Hypothalamus (tissue), 51 donors: ENCODE results near the gene KCNV2.
"Not testable (repeated sequence)": the region's sequence is repeated elsewhere in the genome, so short reads cannot be mapped to it uniquely, and the experiment has no call there.

ENCODE experiments used
- DNase-seq, 51 donors: peaks; one replicate each; lab custom pipeline; 2025; lab: John Stamatoyannopoulos, UW

KCNV2 gene

DNA sequence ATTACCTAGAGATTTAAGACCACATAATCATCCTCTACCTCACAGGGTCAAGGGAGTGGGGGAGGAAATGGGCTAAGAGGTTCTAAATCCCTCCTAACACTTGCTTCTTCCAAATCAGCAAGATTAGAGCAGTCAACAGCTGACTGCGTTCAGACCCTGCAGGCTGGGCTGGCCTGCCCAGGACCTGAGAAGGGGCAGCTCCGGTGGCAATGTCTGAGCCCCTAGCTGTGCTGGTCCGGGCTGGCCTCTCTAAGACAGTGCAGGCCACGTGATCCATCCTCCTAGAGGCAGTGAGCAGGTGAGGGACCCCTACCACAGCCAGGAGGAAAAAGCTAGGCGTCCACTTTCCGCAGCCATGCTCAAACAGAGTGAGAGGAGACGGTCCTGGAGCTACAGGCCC is at the start of gene KCNV2:
TSS of gene KCNV2 (plus strand) at position 126 of the 400 bp plus-strand sequence. CDS start at position 356, 230 bp downstream.
- no peak for DNase-seq

DNA sequence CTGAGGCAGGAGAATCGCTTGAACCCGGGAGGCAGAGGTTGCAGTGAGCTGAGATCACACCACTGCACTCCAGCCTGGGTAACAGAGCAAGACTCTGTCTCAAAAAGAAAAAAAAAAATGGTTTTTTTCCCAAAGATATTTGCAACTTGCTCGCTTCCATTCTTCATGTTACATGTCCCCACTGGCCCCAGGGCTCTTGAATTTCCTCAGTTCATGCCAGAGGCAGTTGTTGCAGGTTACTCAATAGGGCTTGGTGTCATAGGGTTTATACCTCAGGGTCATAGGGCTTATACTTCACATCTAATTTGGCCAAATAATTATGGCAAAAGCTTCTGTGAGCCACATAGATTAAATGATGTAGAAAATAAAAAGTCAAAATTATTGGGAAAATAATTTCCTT is 44.1 kb upstream of the KCNV2 start:
- DNase-seq: no peak

DNA sequence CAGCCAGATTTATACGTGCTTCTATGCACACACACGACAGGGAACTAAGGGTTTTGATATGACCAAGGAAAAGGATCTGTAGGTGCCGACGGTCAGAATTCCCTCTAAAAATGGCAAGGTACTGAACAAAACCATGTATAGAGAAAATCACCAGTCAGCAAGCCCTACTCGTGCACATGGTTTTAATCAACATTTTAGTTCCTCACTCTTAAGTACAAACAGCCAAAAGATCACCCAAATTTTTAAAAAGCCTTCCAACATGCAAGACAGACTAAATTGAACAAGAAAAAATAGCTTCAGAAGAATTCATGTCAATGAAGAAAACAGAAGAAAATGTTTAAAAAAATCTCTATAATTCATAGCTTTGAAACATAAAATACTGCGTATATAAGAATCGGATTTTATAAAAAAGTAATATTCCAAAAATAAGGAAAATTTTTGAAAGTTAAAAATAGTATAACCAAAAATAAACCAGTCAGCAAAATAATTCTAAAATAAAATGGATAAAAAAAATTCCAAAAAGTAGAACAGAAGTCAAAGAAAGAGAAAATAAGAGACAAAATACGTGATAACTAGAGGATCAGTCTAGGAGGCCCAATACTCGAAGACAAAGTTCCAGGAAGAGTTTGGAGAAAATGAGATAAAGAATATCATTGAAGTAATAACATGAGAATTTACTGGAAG is 43.0 kb upstream of the KCNV2 start:
- DNase-seq: no peak

DNA sequence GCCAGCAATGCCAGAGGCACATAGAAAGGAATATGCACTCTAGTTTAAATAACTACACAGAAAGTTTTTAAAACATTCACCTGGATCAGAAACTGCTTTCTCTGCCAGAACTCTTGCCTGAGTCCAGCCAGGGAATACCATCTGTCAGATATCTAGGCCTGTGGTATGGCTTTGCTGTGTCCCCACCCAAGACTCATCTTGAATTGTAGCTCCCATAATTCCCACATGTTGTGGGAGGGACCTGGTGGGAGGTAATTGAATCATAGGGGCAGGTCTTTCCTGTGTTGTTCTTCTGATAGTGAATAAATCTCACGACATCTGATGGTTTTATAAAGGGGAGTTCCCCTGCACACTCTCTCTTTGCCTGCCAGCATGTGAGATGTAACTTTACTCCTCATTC is 41.5 kb upstream of the KCNV2 start:
- DNase-seq: no peak

DNA sequence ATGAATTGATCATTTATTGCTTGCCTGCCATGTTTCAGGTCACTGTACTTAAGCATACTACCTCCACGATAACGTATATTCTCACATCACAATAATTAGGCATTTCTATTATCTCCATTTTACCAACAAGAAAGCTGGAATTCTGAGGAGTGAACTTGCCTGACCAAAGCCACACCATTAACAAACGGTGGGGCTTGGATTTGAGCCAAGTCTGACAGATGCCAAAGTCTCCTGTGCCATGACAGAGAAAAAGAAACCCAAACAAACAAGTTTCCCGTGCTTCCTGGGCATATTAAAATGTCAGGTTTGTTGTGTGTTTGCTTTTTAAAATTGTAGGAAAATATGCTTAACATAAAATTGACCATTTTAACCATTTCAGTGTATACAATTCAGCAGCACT is 40.8 kb upstream of the KCNV2 start:
- DNase-seq: no peak

DNA sequence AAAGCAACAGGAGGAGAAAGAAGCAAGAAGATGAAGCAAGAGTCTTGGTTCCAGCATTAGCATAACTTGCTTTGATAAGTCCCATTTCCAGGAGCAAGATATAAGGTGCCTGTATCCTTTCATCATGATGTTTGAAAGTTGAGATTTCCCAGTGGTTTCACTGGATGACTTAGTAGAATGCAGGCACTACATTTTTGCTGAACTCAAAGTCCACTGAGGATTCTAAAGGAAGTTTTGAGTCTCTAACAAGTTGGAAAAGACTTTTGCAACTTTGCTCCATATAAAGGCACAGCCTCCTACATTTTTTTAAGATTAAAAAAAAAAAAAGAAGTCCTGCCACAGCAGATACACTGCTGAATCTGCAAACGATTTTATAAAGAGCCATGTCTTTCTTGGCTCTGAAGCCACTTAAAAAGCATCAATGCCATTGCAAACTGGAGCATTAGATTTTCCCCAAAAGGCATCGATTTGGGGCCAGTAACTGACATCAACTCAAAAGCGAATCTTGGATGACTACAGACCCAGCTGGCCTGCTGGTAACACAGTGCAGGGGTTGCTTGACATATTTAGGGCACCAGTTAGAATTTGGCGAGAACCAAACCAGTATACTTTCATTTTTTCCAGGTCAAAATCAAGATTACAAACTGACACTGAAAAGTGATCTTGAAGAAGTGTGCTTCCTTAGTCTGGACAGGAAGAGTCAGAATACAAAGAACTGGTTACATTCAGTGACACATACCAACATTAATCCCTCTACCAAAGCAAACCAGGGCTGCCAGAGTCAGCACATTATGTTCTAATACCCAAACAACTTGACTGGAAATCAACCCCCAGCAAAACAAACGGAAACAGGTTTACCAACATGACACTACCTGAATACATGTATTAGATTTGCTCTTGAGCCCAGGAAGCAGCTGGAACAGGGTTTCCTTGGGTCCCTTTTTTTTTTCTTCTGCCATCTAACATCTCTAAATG is 39.1 kb upstream of the KCNV2 start:
- no peak for DNase-seq

DNA sequence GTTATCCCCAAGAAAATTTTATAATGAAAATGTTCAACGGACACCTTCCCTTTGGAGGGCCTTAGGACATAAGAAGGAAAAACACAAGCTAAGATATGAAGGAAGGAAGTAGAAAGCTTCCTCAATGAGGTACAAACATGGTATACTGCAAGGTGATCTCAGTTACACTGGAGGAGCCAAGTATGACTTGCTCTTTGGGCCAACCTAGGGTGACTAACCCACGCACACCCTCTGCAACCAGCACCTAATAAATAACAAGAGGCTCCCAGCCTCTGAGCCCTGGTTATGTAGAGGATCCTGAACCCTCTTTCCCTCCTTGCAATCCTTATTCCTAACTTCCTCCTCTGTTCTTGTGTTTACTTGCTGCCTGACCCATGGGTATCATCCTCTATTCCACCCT is 38.3 kb upstream of the KCNV2 start:
- no peak for DNase-seq

DNA sequence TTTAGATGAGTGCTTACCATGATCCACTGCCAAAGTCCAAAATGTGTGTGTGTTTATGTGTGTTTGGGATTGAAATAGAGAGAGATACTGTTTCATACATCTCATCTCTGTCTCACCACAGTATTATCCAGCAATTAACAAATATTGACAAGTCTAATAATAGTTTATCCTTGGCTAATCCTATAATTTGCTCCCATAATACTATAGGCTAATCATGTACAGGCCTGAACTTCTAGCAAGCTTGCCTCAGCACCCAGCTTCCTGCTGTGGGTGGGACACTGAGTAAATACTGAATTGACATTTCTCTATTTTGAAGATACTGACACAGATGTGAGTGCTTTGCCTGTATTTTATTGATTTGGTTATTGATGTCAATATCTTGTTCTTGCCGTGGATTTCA is 35.3 kb upstream of the KCNV2 start:
- DNase-seq: no peak

DNA sequence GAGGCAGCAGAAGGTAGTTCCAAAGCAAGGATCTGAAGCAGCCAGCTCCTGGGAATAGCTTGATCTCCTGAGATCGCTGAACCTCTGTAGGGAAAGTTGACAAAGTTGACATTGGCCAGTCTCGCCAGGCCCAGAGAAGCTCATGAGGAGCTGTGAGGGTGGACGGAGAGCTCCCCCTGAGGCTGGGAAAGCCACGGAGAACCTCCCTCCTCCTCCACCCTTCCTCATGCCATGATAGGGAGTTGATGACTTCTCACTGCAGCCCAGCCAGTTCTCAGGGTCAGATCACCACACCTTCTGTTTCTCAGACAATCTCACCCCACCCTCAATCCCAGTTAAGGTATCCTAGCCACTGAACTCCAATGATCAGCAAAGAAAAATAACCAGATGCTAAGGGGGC is 30.4 kb upstream of the KCNV2 start:
- DNase-seq: no peak

DNA sequence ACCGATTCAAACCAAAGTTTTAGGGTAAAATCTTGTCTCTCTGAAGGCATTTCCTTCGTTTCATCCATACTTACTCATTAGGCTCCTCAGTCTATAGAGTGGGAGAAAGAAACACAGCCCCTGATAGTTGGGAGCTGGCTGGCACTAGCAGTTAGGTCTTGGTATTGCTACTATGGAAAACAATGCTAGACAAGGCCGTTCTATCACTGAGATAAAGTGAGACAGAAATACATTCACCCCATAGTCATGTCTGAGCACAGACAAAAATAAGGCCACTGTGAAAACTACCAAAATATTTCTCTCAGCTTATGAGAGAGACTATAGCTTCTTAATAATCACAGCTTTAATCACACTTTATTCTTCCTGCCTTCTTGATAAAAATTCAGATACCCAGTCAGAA is 28.7 kb upstream of the KCNV2 start:
- DNase-seq: no peak

DNA sequence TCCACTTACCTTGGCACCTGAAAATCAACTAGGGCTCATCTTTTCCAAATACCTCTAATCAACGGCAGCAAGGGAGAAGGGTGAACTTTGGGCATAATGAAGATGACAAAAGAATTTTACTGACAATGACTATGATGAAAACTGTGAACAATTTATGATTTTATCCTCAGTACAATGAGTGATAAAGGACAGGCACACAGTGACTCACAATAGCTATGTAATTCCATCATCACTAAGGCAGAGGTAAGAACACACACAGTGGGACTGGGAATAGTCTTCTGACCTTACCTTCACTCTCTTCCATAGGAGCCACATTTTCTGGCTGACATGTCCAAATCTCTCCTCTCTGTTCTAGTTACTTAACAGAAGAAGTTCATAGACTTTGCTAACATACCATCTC is 26.1 kb upstream of the KCNV2 start:
- no peak for DNase-seq

DNA sequence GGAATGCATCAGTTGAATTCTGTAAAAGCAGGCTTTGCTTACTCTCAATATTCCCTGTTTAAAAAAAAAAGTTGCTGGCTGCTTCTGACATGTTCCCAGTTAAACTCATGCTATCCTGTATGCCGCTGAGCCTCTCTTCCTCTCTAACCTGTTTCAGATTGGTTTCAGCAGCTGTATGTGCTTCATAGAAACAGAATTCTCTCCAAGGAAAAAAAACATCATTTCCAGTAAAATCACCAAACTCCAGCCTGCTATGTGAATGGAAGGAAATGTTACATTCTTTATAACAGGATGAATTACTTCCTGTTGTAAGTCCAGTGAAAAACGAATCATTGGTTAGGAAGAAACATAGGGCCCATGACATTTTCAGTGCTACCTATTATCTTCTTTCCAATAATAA is 25.7 kb upstream of the KCNV2 start:
- no peak for DNase-seq

DNA sequence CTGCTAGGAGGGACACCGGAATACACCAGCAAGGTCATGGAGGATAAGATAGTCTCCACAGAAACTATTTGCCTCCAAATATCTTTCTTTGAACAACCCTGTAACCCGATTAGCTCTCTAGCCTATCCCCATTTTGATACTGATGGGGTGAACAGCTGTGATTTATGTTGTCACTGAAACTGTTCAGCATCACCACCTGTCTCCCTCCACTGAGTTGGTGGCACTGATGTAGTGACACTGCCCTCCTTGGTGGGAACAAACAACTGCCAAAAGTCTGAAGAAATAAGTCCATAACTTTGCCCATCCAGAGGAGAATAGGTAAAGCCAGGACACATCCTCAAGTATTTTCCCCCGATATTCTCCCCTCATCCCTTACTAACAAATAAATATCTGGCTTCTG is 24.3 kb upstream of the KCNV2 start:
- no peak for DNase-seq

DNA sequence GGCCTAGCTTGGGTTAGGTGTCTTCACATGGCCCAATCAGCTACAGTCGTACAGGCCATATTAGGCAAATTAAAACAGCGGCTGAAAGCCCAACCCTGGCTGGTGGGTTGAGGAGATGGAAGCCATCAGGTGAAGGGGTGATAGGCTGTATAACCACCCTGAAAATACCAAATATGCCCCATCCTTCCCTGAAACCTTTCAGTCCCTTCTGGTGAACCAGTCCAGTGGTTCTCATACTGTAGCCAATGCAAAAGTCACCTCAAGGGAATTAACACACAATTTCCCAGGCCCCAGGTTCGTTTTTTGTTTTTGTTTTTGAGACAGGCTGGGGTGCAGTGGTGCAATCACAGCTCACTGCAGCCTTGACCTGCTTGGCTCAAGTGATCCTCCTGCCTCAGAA is 19.8 kb upstream of the KCNV2 start:
- DNase-seq: no peak

DNA sequence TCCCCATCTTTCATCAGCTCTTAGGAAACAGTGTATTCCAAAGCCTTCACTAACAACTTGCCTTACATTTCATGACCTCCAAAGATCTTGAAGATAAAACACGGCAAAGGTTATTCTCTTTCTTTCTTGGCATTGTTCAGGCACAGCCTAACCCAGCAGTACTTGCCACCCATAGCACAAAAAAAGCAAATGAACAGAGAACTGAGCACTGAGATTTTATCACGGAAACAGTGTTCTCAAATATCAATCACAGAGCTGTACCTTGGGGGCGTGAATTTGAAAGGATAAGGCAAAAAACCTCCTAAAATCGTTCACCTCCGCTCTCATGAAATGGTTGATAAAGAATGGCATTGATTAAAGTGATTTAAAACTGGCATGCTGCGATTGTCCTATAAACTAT is 16.9 kb upstream of the KCNV2 start:
- no peak for DNase-seq

DNA sequence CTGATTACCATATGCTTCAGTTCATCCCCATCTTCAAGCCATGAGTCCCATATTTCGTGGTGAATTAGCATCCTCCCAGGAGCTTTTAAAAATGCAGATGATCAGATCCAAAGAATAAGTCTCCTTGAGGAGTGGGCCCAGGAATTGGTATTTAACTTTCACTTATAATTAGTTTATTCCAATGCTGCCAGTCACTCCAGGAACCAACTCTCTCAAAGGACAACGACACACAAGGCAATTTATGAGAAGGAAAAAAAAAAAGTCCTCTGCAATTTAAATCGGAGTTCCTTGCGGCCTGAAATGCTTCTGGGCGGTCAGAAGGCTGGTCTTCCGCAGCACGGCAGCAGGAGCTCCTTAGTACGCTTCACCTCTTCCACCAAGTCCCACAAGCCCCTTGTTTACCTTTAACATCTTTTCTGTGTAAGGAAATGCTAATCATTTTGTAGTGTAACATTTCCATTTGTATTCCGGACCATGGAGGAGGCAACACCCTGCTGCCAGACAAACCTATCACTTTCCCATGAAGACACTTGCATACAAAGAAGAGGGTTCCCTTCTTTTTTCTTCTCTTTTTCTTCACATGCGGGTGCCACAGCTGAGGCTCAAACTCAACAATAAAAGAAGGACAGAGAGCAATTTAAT is 16.3 kb upstream of the KCNV2 start:
- no peak for DNase-seq

DNA sequence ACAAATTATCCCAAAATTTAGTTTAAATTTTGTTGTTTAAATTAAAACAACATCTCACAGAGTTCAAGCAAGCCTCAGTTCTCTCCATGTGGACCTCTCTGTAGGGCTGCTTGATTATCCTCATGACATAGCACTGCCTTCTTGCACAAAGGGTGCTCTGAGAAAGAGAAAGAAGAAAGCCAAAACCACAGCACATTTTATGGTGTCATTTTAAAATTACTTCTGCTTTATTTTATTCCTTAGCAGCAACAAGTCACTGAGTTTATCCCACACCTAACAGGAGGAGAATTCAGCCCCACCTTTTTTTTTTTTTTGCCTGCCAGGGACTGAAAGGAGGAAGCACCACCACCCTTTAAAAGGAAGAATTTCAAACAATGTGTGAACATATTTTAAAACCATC is 12.8 kb upstream of the KCNV2 start:
- no peak for DNase-seq

DNA sequence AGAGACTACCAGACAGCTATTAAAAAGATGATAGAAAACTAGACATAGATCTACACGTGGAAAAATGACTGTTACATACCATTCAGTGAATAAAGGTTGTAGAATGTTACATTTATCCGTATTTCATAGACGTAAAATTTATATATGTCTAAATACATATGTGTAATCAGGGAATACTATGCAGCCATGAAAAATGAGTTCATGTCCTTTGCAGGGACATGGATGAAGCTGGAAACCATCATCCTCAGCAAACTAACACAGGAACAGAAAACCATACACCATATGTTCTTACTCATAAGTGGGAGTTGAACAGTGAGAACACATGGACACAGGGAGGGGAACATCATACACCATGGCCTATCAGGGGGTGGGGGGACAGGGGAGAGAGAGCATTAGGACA is 10.1 kb upstream of the KCNV2 start:
- DNase-seq: not testable (repeated sequence)

DNA sequence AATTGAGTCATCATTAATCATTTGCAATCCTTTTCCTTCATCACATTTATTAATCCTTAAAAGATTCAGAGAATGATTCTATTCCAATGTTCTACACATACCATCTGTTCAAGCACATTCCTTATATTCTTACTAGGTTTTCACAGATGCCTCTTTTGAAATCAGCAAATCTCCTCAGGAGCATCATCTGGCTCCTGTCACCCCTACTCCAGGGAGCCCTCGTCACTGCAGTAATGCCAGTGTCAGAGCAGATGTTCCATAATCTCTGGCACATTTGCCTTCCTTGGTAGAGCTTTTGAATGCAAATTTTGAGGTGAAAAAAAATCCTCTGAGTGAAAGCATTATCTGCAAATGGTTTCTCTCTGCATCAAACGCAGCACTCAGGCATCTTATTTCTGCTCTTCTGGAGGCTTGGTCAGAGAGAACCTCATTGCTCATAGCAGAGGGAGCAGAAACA is 7.6 kb upstream of the KCNV2 start:
- DNase-seq: no peak

DNA sequence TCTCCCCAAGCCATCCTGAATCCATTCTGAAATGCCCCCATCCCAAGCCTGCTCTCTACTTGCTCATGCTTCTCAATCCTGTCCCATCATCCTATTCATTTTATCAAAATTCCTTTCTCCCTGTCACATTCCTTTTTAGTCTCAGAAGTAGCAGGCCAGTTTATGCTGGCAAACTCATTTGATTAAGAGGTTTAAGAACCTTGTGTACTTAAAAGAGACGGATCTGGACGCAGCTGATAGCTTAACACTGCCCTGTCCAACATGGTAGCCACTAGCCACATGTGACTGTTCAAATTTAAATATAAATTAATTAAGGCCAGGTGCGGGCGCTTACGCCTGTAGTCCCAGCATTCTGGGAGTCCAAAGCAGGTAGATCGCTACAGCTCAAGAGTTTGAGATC is 5.6 kb upstream of the KCNV2 start:
- no peak for DNase-seq

DNA sequence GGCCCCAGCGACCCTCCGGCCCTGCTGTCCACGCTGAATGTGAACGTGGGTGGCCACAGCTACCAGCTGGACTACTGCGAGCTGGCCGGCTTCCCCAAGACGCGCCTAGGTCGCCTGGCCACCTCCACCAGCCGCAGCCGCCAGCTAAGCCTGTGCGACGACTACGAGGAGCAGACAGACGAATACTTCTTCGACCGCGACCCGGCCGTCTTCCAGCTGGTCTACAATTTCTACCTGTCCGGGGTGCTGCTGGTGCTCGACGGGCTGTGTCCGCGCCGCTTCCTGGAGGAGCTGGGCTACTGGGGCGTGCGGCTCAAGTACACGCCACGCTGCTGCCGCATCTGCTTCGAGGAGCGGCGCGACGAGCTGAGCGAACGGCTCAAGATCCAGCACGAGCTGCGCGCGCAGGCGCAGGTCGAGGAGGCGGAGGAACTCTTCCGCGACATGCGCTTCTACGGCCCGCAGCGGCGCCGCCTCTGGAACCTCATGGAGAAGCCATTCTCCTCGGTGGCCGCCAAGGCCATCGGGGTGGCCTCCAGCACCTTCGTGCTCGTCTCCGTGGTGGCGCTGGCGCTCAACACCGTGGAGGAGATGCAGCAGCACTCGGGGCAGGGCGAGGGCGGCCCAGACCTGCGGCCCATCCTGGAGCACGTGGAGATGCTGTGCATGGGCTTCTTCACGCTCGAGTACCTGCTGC is 839 bp downstream of the KCNV2 start:
- no peak for DNase-seq
